ENCODE data around the gene NMRAL1.

The NMRAL1 gene

GRCh38 chr16:4415538-4416199 is 58.8 kb downstream of the NMRAL1 start (continued):
- no peak for TF ChIP-seq BCL6B (tag by site-specific recombination; IDR thresholded peaks at IDR 0.05)
- peak; percentile 61 for TF ChIP-seq KLF1 (tag by site-specific recombination; IDR thresholded peaks at IDR 0.05)
- TF ChIP-seq ZBTB17 (tag by site-specific recombination; IDR thresholded peaks at IDR 0.05): peak; percentile 86
- TF ChIP-seq RBAK (tag by site-specific recombination; IDR thresholded peaks at IDR 0.05): no peak
- no peak for TF ChIP-seq ZNF747 (tag by site-specific recombination; IDR thresholded peaks at IDR 0.05)
- no peak for TF ChIP-seq MZF1 (tag by site-specific recombination; IDR thresholded peaks at IDR 0.05; ENCODE audit: borderline replicate concordance)
- no peak for TF ChIP-seq REPIN1 (tag by site-specific recombination; IDR thresholded peaks at IDR 0.05; ENCODE audit: low read depth)
- no peak for TF ChIP-seq TCF7L2 (IDR thresholded peaks at IDR 0.05; ENCODE audit: borderline replicate concordance, low read depth, low read length)
- no peak for TF ChIP-seq ZNF174 (tag by site-specific recombination; IDR thresholded peaks at IDR 0.05)
- no peak for TF ChIP-seq ZNF645 (tag by site-specific recombination; IDR thresholded peaks at IDR 0.05)
- TF ChIP-seq ZBTB6 (tag by site-specific recombination; IDR thresholded peaks at IDR 0.05): no peak
- no peak for TF ChIP-seq ZNF24 (tag by site-specific recombination; IDR thresholded peaks at IDR 0.05)
- TF ChIP-seq ZNF37A (tag by site-specific recombination; IDR thresholded peaks at IDR 0.05): no peak
- peak; percentile 15; the same call in 1 of the 2 replicates for TF ChIP-seq ZBTB11 (tag by site-specific recombination; conservative IDR thresholded peaks at IDR 0.05; ENCODE audit: low read depth)
- no peak for TF ChIP-seq ZBTB48 (tag by site-specific recombination; IDR thresholded peaks at IDR 0.05)
- no peak for TF ChIP-seq ZNF837 (tag by site-specific recombination; IDR thresholded peaks at IDR 0.05)
- TF ChIP-seq ZNF114 (tag by site-specific recombination; IDR thresholded peaks at IDR 0.05): no peak
- TF ChIP-seq PRDM1 (tag by site-specific recombination; IDR thresholded peaks at IDR 0.05): no peak
- no peak for TF ChIP-seq AEBP2 (tag by site-specific recombination; IDR thresholded peaks at IDR 0.05; ENCODE audit: borderline replicate concordance)
- no peak for TF ChIP-seq ZNF132 (tag by site-specific recombination; IDR thresholded peaks at IDR 0.05; ENCODE audit: borderline replicate concordance)
- peak; percentile 28; the same call in 1 of the 2 replicates for TF ChIP-seq ZNF341 (tag by site-specific recombination; IDR thresholded peaks at IDR 0.05; ENCODE audit: low read depth)
- no peak for TF ChIP-seq ZNF670 (tag by site-specific recombination; IDR thresholded peaks at IDR 0.05; ENCODE audit: low read depth)
- TF ChIP-seq GLI2 (tag by site-specific recombination; IDR thresholded peaks at IDR 0.05; ENCODE audit: borderline replicate concordance, low read depth): no peak
- 0 out of 2 replicates have a peak, but pooled peaks have one; percentile 9 for TF ChIP-seq PATZ1 (tag by site-specific recombination; IDR thresholded peaks at IDR 0.05)
- TF ChIP-seq ZXDB (tag by site-specific recombination; IDR thresholded peaks at IDR 0.05): peak; percentile 11; the same call in 1 of the 2 replicates
- 0 out of 2 replicates have a peak, but pooled peaks have one; percentile 19 for TF ChIP-seq KLF17 (tag by site-specific recombination; IDR thresholded peaks at IDR 0.05)
- TF ChIP-seq ZEB2 (tag by site-specific recombination; IDR thresholded peaks at IDR 0.05): peak; percentile 43; the same call in 1 of the 2 replicates
- no peak for TF ChIP-seq YY1 (tag by site-specific recombination; IDR thresholded peaks at IDR 0.05)
- no peak for TF ChIP-seq ZBTB8A (tag by site-specific recombination; IDR thresholded peaks at IDR 0.05)

Data from HEK293 (cell line).